Urothelium cell line (cell line): Measurements from ENCODE around the gene TMEM218.
"Not testable (repeated sequence)": the region's sequence is repeated elsewhere in the genome, so short reads cannot be mapped to it uniquely, and the experiment has no call there.

Experiments used
- DNase-seq: peaks from one replicate; pipeline ENCODE4 v3.0.0; 2011; ENCODE audit warnings: low spot score, mixed read lengths
- FAIRE-seq: peaks from 2 replicates; lab custom pipeline; 2011; peaks lifted over from hg19 to GRCh38; lab: Jason Lieb, UNC

The TMEM218 gene

GRCh38 chr11:125091247-125091876 lies 20.1 kb downstream of the TMEM218 start:
- FAIRE-seq (no peak), DNase-seq (peak; percentile 55)

- DNase-seq = no peak
- FAIRE-seq = no peak
Measured at GRCh38 chr11:125090816-125091215, 20.6 kb downstream of the TMEM218 start.

GRCh38 chr11:125090151-125090550 lies 21.3 kb downstream of the TMEM218 start:
- not testable (repeated sequence) for DNase-seq

GRCh38 chr11:125089481-125089880 lies 21.9 kb downstream of the TMEM218 start:
- FAIRE-seq, DNase-seq: not testable (repeated sequence)

More at GRCh38 chr11:125090151-125090550, 21.3 kb downstream of the TMEM218 start:
- FAIRE-seq = not testable (repeated sequence)

- FAIRE-seq (no peak), DNase-seq (no peak)
Measured at GRCh38 chr11:125088576-125089455, 22.6 kb downstream of the TMEM218 start.

- FAIRE-seq (no peak), DNase-seq (no peak)
Measured at GRCh38 chr11:125088123-125088522, 23.3 kb downstream of the TMEM218 start.

GRCh38 chr11:125086633-125087296 lies 24.7 kb downstream of the TMEM218 start:
- DNase-seq (no peak), FAIRE-seq (no peak)

- FAIRE-seq = no peak
- no peak for DNase-seq
Measured at GRCh38 chr11:125085301-125086081, 25.9 kb downstream of the TMEM218 start.

- FAIRE-seq (no peak), DNase-seq (no peak)
Measured at GRCh38 chr11:125084761-125085231, 26.6 kb downstream of the TMEM218 start.

- DNase-seq (no peak), FAIRE-seq (no peak)
Measured at GRCh38 chr11:125084057-125084416, 27.4 kb downstream of the TMEM218 start.

- FAIRE-seq = no peak
- DNase-seq = no peak
Measured at GRCh38 chr11:125083312-125084056, 27.9 kb downstream of the TMEM218 start.

- DNase-seq (peak; percentile 51), FAIRE-seq (no peak)
Measured at GRCh38 chr11:125082611-125083311, 28.7 kb downstream of the TMEM218 start.

- FAIRE-seq (no peak), DNase-seq (no peak)
Measured at GRCh38 chr11:125082040-125082439, 29.4 kb downstream of the TMEM218 start.

- no peak for FAIRE-seq
Measured at GRCh38 chr11:125081098-125081798, 30.2 kb downstream of the TMEM218 start.

GRCh38 chr11:125080531-125080911 lies 30.9 kb downstream of the TMEM218 start:
- DNase-seq (no peak), FAIRE-seq (no peak)

More at GRCh38 chr11:125081098-125081798, 30.2 kb downstream of the TMEM218 start:
- no peak for DNase-seq

- DNase-seq = no peak
- FAIRE-seq = no peak
Measured at GRCh38 chr11:125079878-125080530, 31.4 kb downstream of the TMEM218 start.

- DNase-seq (peak; percentile 31), FAIRE-seq (no peak)
Measured at GRCh38 chr11:125079151-125079877, 32.1 kb downstream of the TMEM218 start.
